Thoracic aorta (tissue), 2 donors: ENCODE measurements around the gene AMOT. TPM values are rescaled to one million over a fixed set of nuclear protein-coding genes. Genes with fewer than 3 reads are reported as not detected.

Source experiments
- ATAC-seq: fragments of 150-250 bp; one replicate; pipeline ENCODE4 v1.8.0; 2017; ENCODE audit warnings: low read depth; ENCODE audit not compliant: insufficient number of reproducible peaks, low FRiP score
- DNase-seq: peaks from one replicate; pipeline ENCODE4 v3.0.0-alpha.2; 2020; ENCODE audit warnings: low spot score
- H3K27ac ChIP-seq, 2 donors: fragments of 200-600 bp; sonication (generic); 1 replicate in 1 of 2; 2 replicates in 1 of 2; pipeline ENCODE4 v1.5.1; 2016; ENCODE audit warnings: mild to moderate bottlenecking in 2 of 2, moderate library complexity in 2 of 2
- H3K27me3 ChIP-seq: fragments of 200-600 bp; sonication (generic); replicated peaks from 2 replicates; pipeline ENCODE4 v1.6.0; 2016; ENCODE audit warnings: mild to moderate bottlenecking; ENCODE audit not compliant: insufficient read depth
- H3K36me3 ChIP-seq: fragments of 200-600 bp; sonication (generic); one replicate; pipeline ENCODE4 v1.5.1; 2016
- H3K4me1 ChIP-seq, 2 donors: fragments of 200-600 bp; sonication (generic); 1 replicate in 1 of 2; 2 replicates in 1 of 2; pipeline versions ENCODE4 v1.5.1 to v1.6.0; 2016; ENCODE audit warnings: low read depth in 2 of 2, mild to moderate bottlenecking in 1 of 2; ENCODE audit not compliant: control insufficient read depth in 1 of 2
- H3K4me3 ChIP-seq: fragments of 200-600 bp; sonication (generic); 2 replicates; pipeline ENCODE4 v1.5.1; 2016; ENCODE audit warnings: mild to moderate bottlenecking
- H3K9me3 ChIP-seq: fragments of 200-600 bp; sonication (generic); 2 replicates; pipeline ENCODE4 v1.5.1; 2016
- CTCF ChIP-seq: fragments of 200-600 bp; sonication (generic); IDR thresholded peaks from one replicate; pipeline ENCODE4 v1.5.1; 2019; ENCODE audit warnings: antibody characterized with exemption
- total RNA-seq, 2 donors: library from RNA; depleted of rRNA; stranded (reverse); fragments of >200 nt; gene quantifications; one replicate each; pipeline versions ENCODE4 v1.1.0 to v1.2.3, GENCODE V29; 2016

AMOT gene
- total RNA-seq, 2 donors from 2014 or later, result 27.8 to 55.2 TPM

GRCh38 chrX:112808651-112809195 lies 31.9 kb downstream of the AMOT start:
- no peak overlapping the region for H3K27ac ChIP-seq
- H3K4me3 ChIP-seq, result no peak overlapping the region
- H3K9me3 ChIP-seq, result no peaks in the 10 kb centered on the region
- no peak for TF ChIP-seq CTCF
- H3K4me1 ChIP-seq, result no peaks in the 10 kb centered on the region
- no peaks in the 10 kb centered on the region for H3K27me3 ChIP-seq
- ATAC-seq (no peak), DNase-seq (no peak)
- no peaks in the 10 kb centered on the region for H3K36me3 ChIP-seq

GRCh38 chrX:112808007-112808406 lies 32.6 kb downstream of the AMOT start:
- no peaks in the 10 kb centered on the region for H3K9me3 ChIP-seq
- no peaks in the 10 kb centered on the region for H3K36me3 ChIP-seq
- no peaks in the 10 kb centered on the region for H3K27me3 ChIP-seq
- ATAC-seq (no peak), DNase-seq (no peak)
- H3K27ac ChIP-seq, result no peak overlapping the region
- no peak for TF ChIP-seq CTCF
- no peaks in the 10 kb centered on the region for H3K4me1 ChIP-seq
- H3K4me3 ChIP-seq, result no peak overlapping the region

GRCh38 chrX:112803060-112803459 lies 37.6 kb downstream of the AMOT start:
- no peak for ATAC-seq
- Histone ChIP-seq H3K4me1 (no peaks in the 10 kb centered on the region), H3K27ac (no peak overlapping the region), H3K36me3 (no peaks in the 10 kb centered on the region), H3K9me3 (no peaks in the 10 kb centered on the region), H3K4me3 (no peak overlapping the region), H3K27me3 (no peaks in the 10 kb centered on the region)
- DNase-seq, result no peak
- no peak for TF ChIP-seq CTCF

- H3K4me3 ChIP-seq, result no peak overlapping the region
- H3K36me3 ChIP-seq, result no peaks in the 10 kb centered on the region
- no peak for TF ChIP-seq CTCF
- no peaks in the 10 kb centered on the region for H3K27me3 ChIP-seq
- no peaks in the 10 kb centered on the region for H3K4me1 ChIP-seq
- H3K27ac ChIP-seq, result no peak overlapping the region
- DNase-seq (no peak), ATAC-seq (no peak)
- no peaks in the 10 kb centered on the region for H3K9me3 ChIP-seq
Observed at GRCh38 chrX:112802541-112802940, 38.1 kb downstream of the AMOT start.

- H3K4me1 ChIP-seq, result no peaks in the 10 kb centered on the region
- DNase-seq (no peak), ATAC-seq (no peak)
- no peak overlapping the region for H3K4me3 ChIP-seq
- no peak for TF ChIP-seq CTCF
- no peaks in the 10 kb centered on the region for H3K9me3 ChIP-seq
- H3K27ac ChIP-seq, result no peak overlapping the region
- no peaks in the 10 kb centered on the region for H3K36me3 ChIP-seq
- no peaks in the 10 kb centered on the region for H3K27me3 ChIP-seq
Observed at GRCh38 chrX:112800971-112801775, 39.5 kb downstream of the AMOT start.
